Left cardiac atrium (tissue), 4 donors: ENCODE data around the gene IPO9. TPM values are rescaled to one million over a fixed set of nuclear protein-coding genes. Genes with fewer than 3 reads are reported as not detected.
"Not testable (repeated sequence)": the region's sequence is repeated elsewhere in the genome, so short reads cannot be mapped to it uniquely, and the experiment has no call there.

Experiments used
- ATAC-seq, 2 donors: fragments of 200-7000 bp; cut with Tn5 transposase; one replicate each; pipeline ENCODE4 v1.9.1; 2020; ENCODE audit warnings: mild to moderate bottlenecking in 2 of 2, moderate library complexity in 2 of 2
- DNase-seq: peaks from one replicate; pipeline ENCODE4 v3.0.0-alpha.2; 2020
- intact Hi-C, 2 donors: fragments of 100-400 bp; cut with DNase I; formaldehyde crosslinking; loops; one replicate each; pipeline versions ENCODE4 v1.14.1 to v1.15.1; 2022 to 2023
- total RNA-seq, 2 donors: library from RNA; stranded (reverse); fragmentation: NEBNext Ultra II Directional; extraction: Animal tissue kit (Norgen Biotek cat#: 25700); gene quantifications; one replicate each; pipeline ENCODE4 v1.2.1, GENCODE V29; 2021
- donor health status: DM: no; HTN: yes; CAD: no.
- donor health status: DM: no; HTN: yes; CAD: no; lungs with severe emphysema.
- donor health status: DM: yes; HTN: yes; CAD: no.
- donor health status: Dilated cardiomyopathy.

The IPO9 gene
- total RNA-seq, 2 donors from 2014 or later: 25.8 to 26.6 TPM

DNA sequence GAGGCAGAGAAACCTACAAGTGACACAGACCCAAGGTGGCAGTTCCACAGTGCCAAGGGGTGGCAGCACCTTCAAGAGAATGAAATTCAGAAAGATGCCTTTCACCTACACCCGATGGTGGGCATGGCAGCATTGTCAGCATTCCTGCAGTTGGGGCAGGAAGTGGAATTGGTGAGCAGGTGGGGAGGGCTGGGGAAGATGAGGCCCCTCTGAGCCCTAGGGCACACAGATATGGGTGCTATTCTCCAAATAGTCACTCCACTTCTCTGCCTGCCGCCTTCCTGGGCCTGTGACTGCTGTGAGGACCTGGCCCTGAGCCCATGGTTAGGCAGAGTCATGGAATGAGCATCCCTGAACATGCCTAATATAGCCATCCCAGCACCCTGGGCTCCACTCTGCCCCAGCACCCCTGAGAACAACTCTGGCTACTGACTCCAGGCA, 68.0 kb downstream of the IPO9 start:
- DNase-seq: no peak
- peak; percentile 33 to 74 for ATAC-seq
- intact Hi-C loops: loop anchor here (1.0 to 10.0 kb wide), 4 partner anchors 45 to 218 kb away; no protein-coding TSS in a partner anchor

DNA sequence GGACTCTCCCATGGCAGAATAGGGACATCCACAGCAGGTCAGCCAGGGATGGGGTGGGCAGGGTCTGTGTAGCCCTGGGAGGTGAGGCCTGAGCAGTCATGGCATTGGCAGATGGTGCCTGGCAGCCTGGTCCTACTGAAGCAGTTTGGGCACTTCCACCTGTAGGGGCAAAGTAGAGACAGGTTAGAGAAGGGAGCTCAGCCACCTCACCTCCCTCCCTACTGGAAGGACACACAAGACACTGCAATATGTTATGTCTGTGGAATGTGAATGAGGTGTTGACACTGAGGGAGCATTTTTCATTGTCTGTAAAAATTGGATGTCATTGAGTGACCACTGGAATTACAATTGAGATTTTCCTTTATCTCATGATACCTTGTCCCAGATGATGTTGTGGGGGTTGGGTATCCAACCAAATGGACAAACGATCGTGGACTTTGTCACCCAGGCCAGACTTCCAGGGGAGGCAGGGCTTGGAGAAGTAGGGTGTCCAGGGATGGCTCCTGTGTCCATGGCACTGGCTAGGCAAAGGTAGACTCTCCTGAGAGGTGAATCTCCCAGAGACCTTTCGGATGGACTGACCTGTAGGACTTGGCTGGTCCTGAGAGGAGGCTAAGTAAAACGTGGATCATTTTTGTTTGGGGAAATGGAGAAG, 69.4 kb downstream of the IPO9 start:
- DNase-seq (no peak), ATAC-seq (no peak)
- intact Hi-C loops: loop anchor here (5.0 to 10.0 kb wide), 3 partner anchors 44 to 216 kb away; no protein-coding TSS in a partner anchor

DNA sequence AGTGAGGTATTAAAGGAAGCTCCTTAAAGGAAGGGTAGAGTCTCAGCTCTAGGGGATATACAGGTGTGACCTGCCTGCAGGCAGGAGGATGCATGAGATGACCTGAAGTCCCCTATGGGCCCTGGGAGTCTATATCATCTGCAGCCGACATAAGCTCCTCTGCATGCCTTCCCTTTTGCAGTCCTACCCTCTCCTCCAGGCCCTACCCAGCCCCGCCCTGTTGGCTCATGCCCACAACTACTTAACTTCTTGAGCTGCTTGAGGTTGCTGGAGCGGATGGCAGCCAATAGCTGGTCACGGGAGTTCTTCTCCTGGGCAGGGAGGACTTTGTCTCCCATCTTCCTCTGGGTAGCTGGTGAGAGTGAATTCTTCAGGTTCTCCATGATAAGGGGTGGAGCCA, 70.0 kb downstream of the IPO9 start:
- ATAC-seq: no peak
- no peak for DNase-seq
- intact Hi-C loops: loop anchor here (5.0 to 10.0 kb wide), 3 partner anchors 43 to 216 kb away; no protein-coding TSS in a partner anchor

- ATAC-seq: no peak
- intact Hi-C loops: loop anchor here (5.0 to 10.0 kb wide), 3 partner anchors 42 to 215 kb away; no protein-coding TSS in a partner anchor
- no peak for DNase-seq
Measured at GRCh38 chr1:201899683-201900429, 70.9 kb downstream of the IPO9 start.

- ATAC-seq: no peak
- DNase-seq: no peak
- intact Hi-C loops: no loop called here
Measured at GRCh38 chr1:201900476-201900875, 71.5 kb downstream of the IPO9 start.

GRCh38 chr1:201901036-201901435, 72.1 kb downstream of the IPO9 start:
- DNase-seq, ATAC-seq, intact Hi-C loops: not testable (repeated sequence)

- ATAC-seq (no peak), DNase-seq (no peak)
- intact Hi-C loops: no loop called here
Measured at GRCh38 chr1:201902198-201902597, 73.2 kb downstream of the IPO9 start.

DNA sequence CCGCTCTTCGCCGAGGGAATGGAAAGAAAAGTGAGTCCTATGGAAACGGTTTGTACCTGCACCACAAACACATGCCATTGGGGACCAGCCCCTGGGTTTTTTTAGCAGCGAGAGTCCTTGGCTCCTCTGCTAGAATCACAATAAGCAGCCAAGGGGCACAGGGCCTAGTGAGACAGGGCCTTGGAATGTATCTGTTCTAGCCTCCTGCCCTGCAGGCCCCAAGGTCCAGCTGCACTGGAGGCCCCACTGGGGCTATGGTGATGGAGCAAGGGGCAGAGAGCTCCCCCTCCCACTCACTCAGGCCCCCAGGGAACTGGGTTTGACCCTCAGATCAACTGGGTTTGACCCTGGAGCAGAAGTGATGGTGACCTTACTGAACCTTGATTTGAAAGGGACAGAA, 74.2 kb downstream of the IPO9 start:
- peak; percentile 50 for DNase-seq
- intact Hi-C loops: no loop called here
- peak; percentile 48 to 50 for ATAC-seq

- intact Hi-C loops: no loop called here
- ATAC-seq (peak; percentile 79 to 80), DNase-seq (peak; percentile 50)
Measured at GRCh38 chr1:201904579-201904978, 75.6 kb downstream of the IPO9 start.

DNA sequence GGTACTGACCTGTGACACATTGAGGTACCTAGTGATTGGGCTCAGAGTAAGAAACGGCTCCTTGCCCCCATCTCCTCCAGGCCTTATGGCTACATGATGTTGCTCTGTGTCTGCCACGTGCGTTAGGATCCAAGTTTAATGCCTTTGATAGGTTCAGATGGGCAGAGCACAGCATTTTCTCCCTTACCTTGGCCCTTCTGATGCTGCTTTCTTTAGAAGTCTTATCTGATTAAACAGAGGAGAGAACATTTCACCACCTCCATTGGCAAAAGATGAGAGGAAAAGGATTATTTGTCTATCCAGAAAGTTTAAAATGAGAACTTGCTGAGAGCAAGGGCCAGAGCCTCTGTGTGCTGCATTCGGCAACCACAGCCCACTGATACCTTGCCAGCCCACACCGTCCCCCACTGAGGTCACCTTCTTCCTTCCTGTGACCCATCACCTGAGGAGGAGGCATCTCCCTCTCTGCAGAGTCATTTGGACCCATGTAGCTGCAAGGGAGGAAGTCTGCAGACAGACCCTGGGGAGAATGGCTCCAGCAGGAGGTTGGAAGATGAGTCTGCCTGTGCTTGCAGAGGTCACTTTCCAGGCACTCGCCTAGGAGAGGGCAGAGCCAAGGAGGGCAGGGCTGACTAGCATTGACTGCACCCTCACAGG, 76.4 kb downstream of the IPO9 start:
- intact Hi-C loops: no loop called here
- DNase-seq (no peak), ATAC-seq (peak in 1 of 2 donors; percentile 22)

DNA sequence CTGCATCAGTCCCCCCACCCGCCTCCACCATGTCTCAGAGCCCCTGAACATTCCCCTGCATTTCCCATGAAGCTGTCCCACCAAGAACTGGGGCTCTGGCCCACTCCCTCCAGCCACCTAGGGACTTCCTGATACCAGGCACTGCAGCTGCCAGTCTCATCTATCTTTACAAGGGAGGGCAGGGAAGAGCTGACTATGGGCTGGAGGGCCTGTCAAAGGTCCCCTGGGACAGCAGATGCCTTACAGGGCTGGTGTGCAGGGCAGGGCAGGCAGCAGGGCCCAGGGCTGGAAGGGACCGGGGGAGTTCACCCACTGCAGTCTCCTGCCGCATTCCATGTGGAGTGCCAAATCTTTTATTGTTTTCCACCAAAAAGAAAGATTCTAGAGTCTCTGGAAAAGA, 77.4 kb downstream of the IPO9 start:
- intact Hi-C loops: no loop called here
- DNase-seq: no peak
- no peak for ATAC-seq

GRCh38 chr1:201907621-201908020, 78.7 kb downstream of the IPO9 start:
- intact Hi-C loops: no loop called here
- ATAC-seq (no peak), DNase-seq (no peak)

DNA sequence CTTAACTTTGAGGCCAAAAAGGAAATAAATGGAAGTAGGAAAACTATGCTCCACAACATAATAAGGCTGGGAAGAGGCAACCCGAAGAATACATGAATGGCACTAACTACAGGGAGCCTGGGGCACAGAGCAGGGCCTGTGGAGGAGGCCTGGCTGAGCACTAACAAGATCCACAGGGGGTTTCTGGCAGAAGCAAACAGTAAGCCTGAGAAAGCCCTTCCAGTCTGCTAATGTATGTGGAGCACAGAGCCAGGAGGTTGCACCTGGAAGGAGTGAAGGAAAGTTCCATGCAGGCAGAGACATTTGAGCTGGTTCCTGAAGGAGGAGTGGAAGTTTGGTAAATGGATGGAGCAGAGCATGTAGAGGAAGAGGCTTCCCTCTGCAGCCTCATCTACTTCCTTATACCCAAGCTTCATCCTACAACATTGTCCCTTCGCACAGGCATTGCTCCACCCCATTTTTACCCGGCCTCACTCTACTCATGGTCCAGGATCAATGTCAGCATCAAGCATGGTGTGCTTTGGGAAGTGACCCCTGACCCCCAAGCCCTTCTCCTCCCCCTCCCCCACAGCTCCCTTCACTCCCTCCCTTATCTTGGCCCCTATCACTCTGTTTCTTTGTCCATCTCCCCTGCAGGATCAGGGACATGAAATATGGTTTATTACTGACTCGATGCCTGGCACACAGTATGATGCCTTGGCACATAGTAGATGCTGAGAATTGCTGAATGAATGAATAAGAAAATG, 83.0 kb downstream of the IPO9 start:
- no peak for ATAC-seq
- intact Hi-C loops: no loop called here
- no peak for DNase-seq

DNA sequence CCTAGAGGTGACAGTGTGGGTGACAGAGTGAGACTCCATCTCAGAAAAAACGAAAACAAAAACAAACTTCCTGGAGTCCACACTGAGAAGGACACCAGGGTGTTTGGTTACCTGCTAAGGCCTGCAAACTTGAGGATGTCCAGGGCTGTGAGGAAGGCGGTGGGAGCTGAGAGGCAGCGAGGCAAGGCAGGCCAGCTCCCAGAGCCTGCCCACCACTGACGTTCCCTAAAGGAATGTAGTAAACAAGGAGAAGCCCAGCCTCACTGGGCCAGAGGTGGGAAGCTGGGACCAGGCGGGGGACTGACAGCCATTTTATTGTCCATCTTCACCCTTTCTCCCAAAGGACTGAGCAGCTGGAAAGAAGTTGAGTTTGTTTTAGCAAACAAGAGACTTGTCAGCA, 83.9 kb downstream of the IPO9 start:
- ATAC-seq (no peak), DNase-seq (no peak)
- intact Hi-C loops: no loop called here

DNA sequence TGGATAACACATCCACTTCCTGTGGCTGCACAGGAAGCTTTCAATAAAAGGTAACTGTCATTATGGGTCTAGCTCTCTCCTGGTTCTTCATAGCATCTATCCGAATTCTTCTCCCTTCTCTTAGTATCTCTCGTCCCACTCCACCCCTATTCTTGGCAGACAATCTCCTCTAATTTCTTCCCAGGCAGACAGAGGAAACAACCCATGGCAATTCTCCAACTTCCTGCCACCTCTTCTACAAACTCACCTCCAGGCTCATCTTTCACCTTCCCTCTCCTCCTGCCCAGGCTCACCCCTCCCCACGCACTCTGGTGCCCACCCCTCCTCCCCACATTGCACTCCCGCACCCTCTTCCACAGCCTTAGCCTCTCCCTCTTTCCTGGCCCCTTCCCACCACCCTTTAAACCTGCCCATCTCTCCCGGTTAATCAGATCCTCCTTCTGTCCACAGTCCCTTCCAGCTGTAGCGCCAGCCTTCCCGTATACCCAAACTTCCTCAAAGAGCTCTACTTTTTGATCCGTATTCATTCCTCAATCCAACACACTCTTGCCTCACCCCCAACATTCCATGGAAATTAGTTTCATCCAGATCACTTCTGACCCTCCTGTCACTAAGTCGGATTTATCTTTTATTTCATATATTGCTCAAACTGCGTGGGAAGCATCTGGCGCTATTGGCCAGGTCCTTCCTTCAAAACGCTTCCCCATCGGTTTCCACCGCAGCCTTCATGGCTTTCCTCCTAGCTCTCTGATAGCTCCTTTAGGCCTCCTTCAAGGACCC, 85.7 kb downstream of the IPO9 start:
- intact Hi-C loops: no loop called here
- no peak for ATAC-seq
- no peak for DNase-seq

DNA sequence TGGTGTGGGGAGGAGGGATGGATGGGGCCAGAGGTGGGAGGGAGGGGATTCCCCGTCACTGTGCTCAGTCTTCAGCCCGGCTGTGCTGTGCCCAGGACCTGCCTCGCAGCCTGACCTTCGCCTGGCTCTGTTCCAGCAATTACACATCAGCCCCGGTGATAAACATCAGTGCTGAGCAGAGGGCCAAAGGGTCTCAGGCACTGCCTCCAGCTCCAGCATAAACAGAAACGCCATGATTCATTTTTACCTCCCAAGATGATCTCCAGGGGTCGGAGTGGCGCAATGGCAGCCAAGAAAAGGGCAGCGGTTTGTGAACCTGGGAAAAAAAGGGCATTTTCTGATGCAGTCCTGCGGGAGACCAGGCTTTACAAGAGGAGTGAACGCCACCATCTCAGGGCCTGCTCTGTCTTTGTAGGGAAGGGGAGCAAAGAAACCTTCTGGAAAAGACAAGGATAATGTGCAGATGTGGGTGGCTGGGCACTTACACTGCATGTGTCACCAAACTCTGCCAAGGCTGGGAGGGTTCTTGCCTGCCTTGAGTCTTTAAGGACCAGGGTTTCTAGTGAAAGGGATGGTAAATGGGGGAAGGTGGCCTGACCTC, 87.8 kb downstream of the IPO9 start:
- ATAC-seq (peak; percentile 64 to 79), DNase-seq (peak; percentile 76)
- intact Hi-C loops: no loop called here

- intact Hi-C loops: no loop called here
- ATAC-seq (peak; percentile 74 to 87), DNase-seq (no peak)
Measured at GRCh38 chr1:201917362-201918033, 88.5 kb downstream of the IPO9 start.

GRCh38 chr1:201918343-201918742, 89.4 kb downstream of the IPO9 start:
- ATAC-seq: no peak
- intact Hi-C loops: no loop called here
- no peak for DNase-seq
